WTC11 (cell line): Measurements from ENCODE around the gene ASMTL. TPM values are rescaled to one million over a fixed set of nuclear protein-coding genes. Genes with fewer than 3 reads are reported as not detected.
A peak's percentile ranks its signal among the peaks of the same experiment; 100 is the strongest.

Source experiments
- ATAC-seq: fragments of 200-7000 bp; cut with Tn5 transposase; 2 replicates; pipeline ENCODE4 v1.10.0; 2021; ENCODE audit warnings: mild to moderate bottlenecking, moderate library complexity
- CTCF ChIA-PET: fragments of 300-600 bp; sonication (Branson Sonifier 250); formaldehyde crosslinking; loops from one replicate; lab custom pipeline; 2021; ENCODE audit warnings: antibody characterized with exemption; lab: Charles Lee
- POLR2A ChIA-PET: fragments of 350-600 bp; sonication (Branson Sonifier 250); formaldehyde crosslinking; loops from one replicate; lab custom pipeline; 2021; ENCODE audit warnings: antibody characterized with exemption; lab: Charles Lee
- DNase-seq: peaks from one replicate; pipeline ENCODE4 v3.0.0; 2021; ENCODE audit warnings: low spot score
- H3K27ac Mint-ChIP-seq: 2 replicates; pipeline ENCODE4 v1.8.0; 2021; ENCODE audit warnings: mixed read lengths
- H3K27me3 Mint-ChIP-seq: 2 replicates; pipeline ENCODE4 v1.8.0; 2021; ENCODE audit warnings: low read depth, mild to moderate bottlenecking, moderate library complexity, mixed read lengths
- H3K36me3 Mint-ChIP-seq: 2 replicates; pipeline ENCODE4 v1.8.0; 2021; ENCODE audit warnings: mixed read lengths
- H3K4me1 Mint-ChIP-seq: 2 replicates; pipeline ENCODE4 v1.8.0; 2022; ENCODE audit warnings: mixed read lengths
- H3K4me3 Mint-ChIP-seq: 2 replicates; pipeline ENCODE4 v1.8.0; 2021; ENCODE audit warnings: mild to moderate bottlenecking, moderate library complexity, mixed read lengths
- H3K9me3 Mint-ChIP-seq: 2 replicates; pipeline ENCODE4 v1.8.0; 2021; ENCODE audit warnings: mixed read lengths
- ATF1 ChIP-seq: sonication (generic); formaldehyde crosslinking; IDR thresholded peaks from 2 replicates; pipeline ENCODE4 v1.8.1; 2023; ENCODE audit warnings: mild to moderate bottlenecking, moderate library complexity, missing genetic modification reagents
- ATF2 ChIP-seq: sonication (generic); formaldehyde crosslinking; IDR thresholded peaks from 2 replicates; pipeline ENCODE4 v1.8.1; 2022; ENCODE audit warnings: low read depth, missing genetic modification reagents, borderline replicate concordance
- CDX4 ChIP-seq: fragments of 250-450 bp; sonication (Bioruptor Pico); IDR thresholded peaks from 2 replicates; pipeline ENCODE4 v1.9.0; 2021; ENCODE audit warnings: moderate library complexity, mild to moderate bottlenecking, inconsistent platforms, borderline replicate concordance
- CREB1 ChIP-seq: sonication (generic); formaldehyde crosslinking; IDR thresholded peaks from 2 replicates; pipeline ENCODE4 v1.8.0; 2023; ENCODE audit warnings: mild to moderate bottlenecking, missing genetic modification reagents
- CREM ChIP-seq: sonication (generic); formaldehyde crosslinking; IDR thresholded peaks from 2 replicates; pipeline ENCODE4 v1.8.1; 2022; ENCODE audit warnings: mild to moderate bottlenecking, missing genetic modification reagents, moderate library complexity
- E2F4 ChIP-seq: sonication (generic); formaldehyde crosslinking; IDR thresholded peaks from 2 replicates; pipeline ENCODE4 v1.8.1; 2022; ENCODE audit warnings: low read depth, mild to moderate bottlenecking, moderate library complexity, missing genetic modification reagents, borderline replicate concordance
- FOXJ3 ChIP-seq: sonication (generic); formaldehyde crosslinking; IDR thresholded peaks from 2 replicates; pipeline ENCODE4 v1.9.0; 2021; ENCODE audit warnings: missing genetic modification reagents, mild to moderate bottlenecking, borderline replicate concordance
- GABPB1 ChIP-seq: sonication (generic); formaldehyde crosslinking; IDR thresholded peaks from 2 replicates; pipeline ENCODE4 v1.8.1; 2023; ENCODE audit warnings: mild to moderate bottlenecking, missing genetic modification reagents
- HMGXB4 ChIP-seq: sonication (generic); formaldehyde crosslinking; IDR thresholded peaks from 2 replicates; pipeline ENCODE4 v1.8.1; 2023; ENCODE audit warnings: mild to moderate bottlenecking, moderate library complexity, missing genetic modification reagents
- MXD4 ChIP-seq: fragments of 250-450 bp; sonication (Bioruptor Pico); IDR thresholded peaks from 2 replicates; pipeline ENCODE4 v1.8.0; 2021; ENCODE audit warnings: mild to moderate bottlenecking, moderate library complexity, borderline replicate concordance
- PREB ChIP-seq: sonication (generic); formaldehyde crosslinking; IDR thresholded peaks from 2 replicates; pipeline ENCODE4 v1.8.1; 2022; ENCODE audit warnings: mild to moderate bottlenecking, missing genetic modification reagents, moderate library complexity, borderline replicate concordance
- RORB ChIP-seq: fragments of 250-450 bp; sonication (Bioruptor Pico); IDR thresholded peaks from 2 replicates; pipeline ENCODE4 v1.9.0; 2021; ENCODE audit warnings: mild to moderate bottlenecking
- SMAD4 ChIP-seq: sonication (generic); formaldehyde crosslinking; IDR thresholded peaks from 2 replicates; pipeline ENCODE4 v1.8.0; 2022; ENCODE audit warnings: mild to moderate bottlenecking, missing genetic modification reagents
- SP1 ChIP-seq: sonication (generic); formaldehyde crosslinking; conservative IDR thresholded peaks from 2 replicates; pipeline ENCODE4 v1.8.1; 2022; ENCODE audit warnings: missing genetic modification reagents
- TCF7 ChIP-seq: sonication (generic); formaldehyde crosslinking; IDR thresholded peaks from 2 replicates; pipeline ENCODE4 v1.8.0; 2022; ENCODE audit warnings: mild to moderate bottlenecking, low read depth, missing genetic modification reagents, moderate library complexity
- TEAD1 ChIP-seq: sonication (generic); formaldehyde crosslinking; IDR thresholded peaks from 2 replicates; pipeline ENCODE4 v1.8.0; 2022; ENCODE audit warnings: mild to moderate bottlenecking, missing genetic modification reagents
- TEAD4 ChIP-seq: sonication (generic); formaldehyde crosslinking; IDR thresholded peaks from 2 replicates; pipeline ENCODE4 v1.8.0; 2022; ENCODE audit warnings: mild to moderate bottlenecking, missing genetic modification reagents
- TP53 ChIP-seq: sonication (generic); formaldehyde crosslinking; IDR thresholded peaks from 2 replicates; pipeline ENCODE4 v1.8.1; 2023; ENCODE audit warnings: mild to moderate bottlenecking, missing genetic modification reagents
- ZNF138 ChIP-seq: sonication (generic); formaldehyde crosslinking; conservative IDR thresholded peaks from 2 replicates; pipeline ENCODE4 v1.8.1; 2022; ENCODE audit warnings: mild to moderate bottlenecking, moderate library complexity, missing genetic modification reagents
- ZNF232 ChIP-seq: sonication (generic); formaldehyde crosslinking; IDR thresholded peaks from 2 replicates; pipeline ENCODE4 v1.8.0; 2022; ENCODE audit warnings: mild to moderate bottlenecking, missing genetic modification reagents
- ZNF423 ChIP-seq: fragments of 250-450 bp; sonication (Bioruptor Pico); IDR thresholded peaks from 2 replicates; pipeline ENCODE4 v2.1.2; 2022; ENCODE audit warnings: mild to moderate bottlenecking, moderate library complexity
- total RNA-seq: library from RNA; stranded (reverse); gene quantifications from 3 replicates; pipeline ENCODE4 v1.2.3, GENCODE V29; 2021
- TF ChIP-seq, protein P1 (sequence below): sonication (generic); formaldehyde crosslinking; IDR thresholded peaks from 2 replicates; pipeline ENCODE4 v1.8.1; 2022; ENCODE audit warnings: mild to moderate bottlenecking, moderate library complexity, missing genetic modification reagents

ASMTL gene
- total RNA-seq, 1 experiment from 2014 or later, result 70.6 TPM

DNA sequence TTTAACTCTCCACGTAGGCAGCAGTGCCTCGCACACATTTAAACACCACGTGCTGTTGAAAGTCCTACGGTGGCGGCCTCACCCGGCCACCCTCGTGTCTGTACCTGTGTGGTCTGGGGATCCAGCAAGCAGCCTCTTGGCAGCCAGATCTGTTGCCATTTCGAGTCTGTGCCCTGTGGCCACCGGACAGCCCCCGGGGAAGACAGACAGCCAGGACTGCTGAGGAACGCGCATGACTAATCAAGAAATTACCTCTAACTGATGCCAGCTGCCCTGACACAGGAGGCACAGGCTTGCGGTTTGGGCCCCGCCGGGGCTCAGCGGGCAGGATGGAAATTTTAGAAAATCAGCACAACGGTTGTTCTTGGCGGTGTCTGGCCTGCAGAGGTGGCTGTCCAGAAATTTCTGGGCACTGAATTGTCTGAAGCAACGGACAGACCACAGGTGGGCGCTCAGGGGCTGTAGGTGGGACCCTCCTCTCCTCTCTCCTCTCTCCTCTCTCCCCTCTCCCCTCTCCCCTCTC, 15.6 kb upstream of the ASMTL start (continued):
- no peak for TF ChIP-seq PREB (CRISPR knock-in tag)

- TF ChIP-seq GABPB1, result no peak
- no peak for TF ChIP-seq PREB (CRISPR knock-in tag)
- TF ChIP-seq, protein P1, sequence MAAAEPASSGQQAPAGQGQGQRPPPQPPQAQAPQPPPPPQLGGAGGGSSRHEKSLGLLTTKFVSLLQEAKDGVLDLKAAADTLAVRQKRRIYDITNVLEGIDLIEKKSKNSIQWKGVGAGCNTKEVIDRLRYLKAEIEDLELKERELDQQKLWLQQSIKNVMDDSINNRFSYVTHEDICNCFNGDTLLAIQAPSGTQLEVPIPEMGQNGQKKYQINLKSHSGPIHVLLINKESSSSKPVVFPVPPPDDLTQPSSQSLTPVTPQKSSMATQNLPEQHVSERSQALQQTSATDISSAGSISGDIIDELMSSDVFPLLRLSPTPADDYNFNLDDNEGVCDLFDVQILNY, result no peak
- TF ChIP-seq ZNF423 (CRISPR knock-in tag), result no peak
- TF ChIP-seq FOXJ3 (CRISPR knock-in tag), result no peak
- TF ChIP-seq RORB (CRISPR knock-in tag), result no peak
- no peak for TF ChIP-seq ATF1
- TF ChIP-seq SP1 (CRISPR knock-in tag), result no peak
- no peak for TF ChIP-seq TEAD4 (CRISPR knock-in tag)
- TF ChIP-seq ZNF232 (CRISPR knock-in tag), result no peak
- TF ChIP-seq TEAD1, result no peak
- no peak for TF ChIP-seq HMGXB4
- TF ChIP-seq CREB1, result no peak
- TF ChIP-seq CREM (CRISPR knock-in tag), result no peak
- TF ChIP-seq ATF2 (CRISPR knock-in tag), result no peak
- no peak for TF ChIP-seq TCF7 (CRISPR knock-in tag)
- no peak for TF ChIP-seq SMAD4 (CRISPR knock-in tag)
- TF ChIP-seq ZNF138 (CRISPR knock-in tag), result no peak
- H3K27ac Mint-ChIP-seq, result no peak overlapping the region
- no peak overlapping the region for H3K4me3 Mint-ChIP-seq
- DNase-seq (no peak), ATAC-seq (no peak)
- H3K4me1 Mint-ChIP-seq, result peaks cover 12% of the 10 kb centered on the region
- ChIA-PET POLR2A (no interaction called here), CTCF (no interaction called here)
- H3K9me3 Mint-ChIP-seq, result peaks cover 4% of the 10 kb centered on the region; the same call in 1 of the 2 replicates
- peaks cover 49% of the 10 kb centered on the region for H3K27me3 Mint-ChIP-seq
- H3K36me3 Mint-ChIP-seq, result no peaks in the 10 kb centered on the region
These were observed 14.4 kb upstream of the ASMTL start for GRCh38 chrX:1466971-1467561.

- peaks cover 10% of the 10 kb centered on the region for H3K4me1 Mint-ChIP-seq
- no peaks in the 10 kb centered on the region for H3K36me3 Mint-ChIP-seq
- H3K9me3 Mint-ChIP-seq, result no peaks in the 10 kb centered on the region; the same call in 1 of the 2 replicates
- no peak for DNase-seq
- no peak overlapping the region for H3K27ac Mint-ChIP-seq
- CTCF ChIA-PET, result no interaction called here
- ATAC-seq, result no peak
- POLR2A ChIA-PET, result no interaction called here
- H3K27me3 Mint-ChIP-seq, result peaks cover 49% of the 10 kb centered on the region
- H3K4me3 Mint-ChIP-seq, result peak overlapping the region; percentile 66
- TF ChIP-seq TP53 (CRISPR knock-in tag), result no peak
- no peak for TF ChIP-seq CDX4 (CRISPR knock-in tag)
- TF ChIP-seq E2F4 (CRISPR knock-in tag), result no peak
- TF ChIP-seq MXD4 (CRISPR knock-in tag), result no peak
These were observed 13.5 kb upstream of the ASMTL start for GRCh38 chrX:1466232-1466661.
